NOMO-1 treated with dmso at 0.1 percent for 144 hours (cell line): ENCODE results near the gene ACAD11.

ENCODE experiments used
- DNase-seq: peaks from one replicate; lab custom pipeline; 2025; ENCODE audit not compliant: unreplicated experiment; lab: John Stamatoyannopoulos, UW

Gene ACAD11

GRCh38 chr3:132517311-132517710, 142.3 kb downstream of the ACAD11 start:
- DNase-seq, result no peak

- DNase-seq, result no peak
These were observed 146.6 kb downstream of the ACAD11 start for GRCh38 chr3:132513057-132513456.

- DNase-seq, result no peak
These were observed 150.1 kb downstream of the ACAD11 start for GRCh38 chr3:132509506-132509905.

- no peak for DNase-seq
These were observed 150.5 kb downstream of the ACAD11 start for GRCh38 chr3:132509096-132509495.
